Activated T-cell treated with anti-CD3 and anti-CD28 coated beads, Interleukin-2, amount 50 U/mL, for 48 hours (primary cell): ENCODE measurements around the gene SH3RF1.

Source experiments
- DNase-seq, 2 experiments: peaks; one replicate each; pipeline ENCODE4 v3.0.0-alpha.2; 2020

SH3RF1 gene

DNA sequence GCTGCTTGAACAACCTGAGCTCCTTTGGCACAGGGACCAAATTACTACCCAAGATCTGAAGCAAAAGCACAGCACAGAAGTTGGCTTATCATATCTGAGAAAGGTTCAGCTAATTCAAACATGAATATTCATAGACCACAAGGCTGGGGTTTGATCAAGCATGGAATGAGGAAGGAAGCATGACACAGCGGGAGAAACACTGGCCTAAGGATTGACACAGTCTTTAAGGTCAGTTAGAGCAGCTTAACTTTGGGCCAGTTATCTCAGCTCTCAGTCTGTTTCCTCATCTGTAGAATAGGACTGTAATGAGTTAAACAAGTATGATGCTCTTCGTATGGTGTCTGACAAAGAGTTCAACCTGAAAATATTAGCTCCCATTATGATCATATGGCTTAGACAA is 172.2 kb downstream of the SH3RF1 start:
- DNase-seq: no peak

DNA sequence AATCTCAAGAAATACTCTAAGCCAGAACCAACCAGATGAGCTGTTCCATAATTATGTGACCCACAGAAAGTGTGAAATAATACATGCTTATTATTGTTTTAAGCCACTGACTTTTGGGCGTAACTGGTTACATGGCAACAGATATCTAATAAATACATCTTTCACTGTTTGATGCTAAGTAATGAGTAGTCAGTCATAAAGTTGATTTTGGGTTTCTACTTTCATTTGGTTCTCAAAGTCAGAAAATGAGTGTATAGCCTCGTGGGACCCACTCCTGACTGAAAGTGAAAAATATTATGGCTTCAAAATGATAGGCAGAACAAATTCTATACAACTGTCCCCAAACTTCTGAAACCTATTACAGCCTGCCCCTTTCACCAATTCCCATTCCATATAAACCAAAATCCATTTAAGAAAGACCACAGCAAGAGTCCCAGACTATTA is 172.7 kb downstream of the SH3RF1 start:
- no peak for DNase-seq

DNA sequence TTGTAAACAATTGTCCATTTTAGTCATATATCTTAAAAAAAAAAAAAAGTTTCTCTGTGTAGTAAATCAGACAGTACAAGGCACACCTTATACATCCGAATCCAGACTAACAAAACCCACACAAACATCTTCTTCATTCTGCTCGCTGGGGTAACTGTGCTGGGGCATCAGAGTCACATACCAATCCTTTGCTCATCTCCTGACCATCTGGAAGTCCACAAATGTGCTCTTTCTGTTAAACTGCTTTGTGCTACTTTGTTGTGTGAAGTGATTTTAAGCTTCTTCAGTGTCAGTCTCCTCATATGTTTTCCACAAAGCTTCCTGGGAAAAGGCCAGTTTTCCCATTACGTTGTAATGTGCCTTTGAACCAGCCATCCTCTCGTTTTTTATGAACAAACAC is 174.5 kb downstream of the SH3RF1 start:
- DNase-seq: no peak

DNA sequence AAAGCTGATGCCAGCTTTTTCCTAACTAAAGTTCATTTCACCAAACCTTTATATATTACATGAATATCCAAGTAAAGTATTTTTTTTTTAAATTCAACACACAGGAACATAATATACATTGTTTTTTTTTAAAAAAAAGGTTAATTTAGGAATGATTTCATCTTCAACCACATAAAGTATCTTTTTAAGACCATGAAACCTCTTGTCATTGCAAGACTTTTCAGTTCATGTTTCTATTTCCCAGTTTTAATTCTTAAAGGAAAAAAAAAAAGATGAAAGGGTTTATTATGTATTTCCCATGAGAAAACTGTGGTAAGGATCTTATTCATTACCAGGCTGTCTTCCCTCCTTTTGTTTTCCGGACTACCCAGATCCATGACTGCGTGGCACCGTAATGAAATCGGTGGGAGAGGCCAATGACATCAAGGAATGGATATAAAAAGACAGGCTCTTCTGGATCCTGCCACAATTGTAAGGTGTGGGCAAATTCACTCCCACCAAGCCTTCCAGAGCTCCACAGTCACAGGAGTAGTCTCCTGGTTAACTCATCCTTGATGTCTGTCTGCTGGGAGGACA is 176.0 kb downstream of the SH3RF1 start:
- no peak for DNase-seq

DNA sequence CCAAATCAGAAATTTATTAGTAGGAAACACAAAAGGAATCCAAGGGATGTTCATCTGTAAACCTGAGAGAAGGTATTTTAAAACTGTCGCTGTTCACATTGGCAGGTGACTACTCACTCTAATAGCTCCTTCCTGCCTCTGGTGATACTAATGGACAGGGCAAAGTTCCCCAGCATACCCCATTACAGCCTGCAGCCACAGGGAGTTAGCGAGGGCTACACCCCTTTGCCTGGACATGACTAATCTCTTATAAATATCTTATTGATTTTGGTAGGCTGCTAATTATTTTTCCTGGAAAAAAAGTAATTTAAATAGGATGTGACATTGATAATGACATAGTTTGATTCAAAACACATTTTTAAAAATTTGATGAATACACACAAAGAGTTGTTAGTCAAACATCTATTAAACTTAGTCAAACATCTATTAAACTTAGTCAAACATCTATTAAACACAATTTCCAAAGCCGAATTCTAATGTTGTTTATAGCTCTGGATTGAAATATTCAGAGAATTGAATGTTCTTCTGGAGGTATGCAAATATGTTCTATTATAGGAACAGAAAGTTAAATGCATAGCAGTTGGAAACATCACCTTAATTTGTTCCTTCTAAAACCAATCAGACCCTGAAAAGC is 177.8 kb downstream of the SH3RF1 start:
- no peak for DNase-seq

DNA sequence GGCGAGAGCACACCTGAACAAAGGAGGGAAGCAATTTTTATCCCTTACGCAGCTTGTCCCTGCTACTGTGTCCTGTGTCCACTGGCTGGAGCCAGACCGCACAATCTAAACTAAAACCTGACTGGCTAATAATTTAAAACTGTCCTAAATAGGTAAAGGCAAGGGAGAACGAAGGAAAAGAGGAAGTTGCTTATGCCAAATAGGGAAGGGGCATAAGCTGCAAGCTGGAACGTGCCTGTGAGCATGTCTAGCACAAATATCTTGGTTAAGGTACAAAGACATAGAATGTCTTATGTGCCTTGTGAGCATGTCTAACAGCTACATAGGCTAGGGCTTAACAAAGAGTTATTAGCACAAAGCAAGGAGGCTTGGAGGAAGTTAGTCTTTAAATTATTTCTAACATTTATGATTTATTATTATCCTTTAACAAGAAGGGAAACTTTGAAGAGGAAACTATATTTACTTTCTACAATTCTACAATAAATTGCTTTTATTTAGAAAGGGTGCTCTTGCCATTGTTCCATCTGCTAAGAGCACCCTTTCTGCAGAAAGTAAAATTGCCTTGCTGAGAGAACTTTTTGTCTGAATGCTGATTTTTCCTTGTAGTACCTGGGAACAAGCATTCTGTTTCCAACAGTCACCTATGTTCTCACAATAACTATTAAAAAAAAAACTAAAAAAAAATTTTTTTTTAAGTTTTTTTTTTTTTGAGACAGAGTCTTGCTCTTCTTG is 180.1 kb downstream of the SH3RF1 start:
- no peak for DNase-seq

DNA sequence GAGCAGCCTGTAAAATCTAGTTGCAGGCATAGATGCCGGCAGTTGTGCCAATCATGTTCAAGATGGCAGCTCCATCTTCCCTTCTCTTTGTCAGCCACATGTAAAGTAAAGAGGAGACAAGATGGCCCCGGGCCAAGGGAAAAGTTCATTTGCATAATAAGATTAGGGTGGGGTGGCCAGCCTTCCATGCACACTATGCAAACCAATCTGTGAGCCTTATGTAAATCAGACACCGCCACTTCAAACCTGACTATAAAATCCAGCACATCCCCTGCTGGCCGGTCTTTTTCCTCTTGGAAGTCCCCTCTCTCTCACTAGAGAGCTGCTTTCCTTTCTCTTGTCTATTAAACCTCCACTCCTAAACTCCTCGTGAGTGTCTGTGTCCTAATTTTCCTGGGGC is 181.8 kb downstream of the SH3RF1 start:
- no peak for DNase-seq

DNA sequence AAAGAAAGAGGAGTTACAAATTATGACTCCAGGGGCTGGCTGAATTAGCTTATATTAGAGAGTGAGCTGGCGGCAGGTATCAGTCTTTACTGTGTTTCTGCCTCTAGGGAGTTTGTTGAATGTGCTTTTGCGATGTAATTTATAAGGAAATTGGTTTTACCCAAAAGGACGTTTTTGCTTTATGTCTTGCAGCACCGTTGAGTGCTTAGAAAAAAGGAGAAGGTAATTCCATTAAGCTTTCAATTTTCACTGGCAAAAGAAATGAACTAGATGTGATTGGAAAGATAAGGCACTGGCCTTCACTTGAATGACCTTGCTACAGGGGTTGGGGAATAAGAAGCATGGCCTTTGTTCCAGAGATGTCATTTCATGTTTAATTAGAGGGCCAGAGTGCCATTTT is 185.8 kb downstream of the SH3RF1 start:
- DNase-seq: no peak

DNA sequence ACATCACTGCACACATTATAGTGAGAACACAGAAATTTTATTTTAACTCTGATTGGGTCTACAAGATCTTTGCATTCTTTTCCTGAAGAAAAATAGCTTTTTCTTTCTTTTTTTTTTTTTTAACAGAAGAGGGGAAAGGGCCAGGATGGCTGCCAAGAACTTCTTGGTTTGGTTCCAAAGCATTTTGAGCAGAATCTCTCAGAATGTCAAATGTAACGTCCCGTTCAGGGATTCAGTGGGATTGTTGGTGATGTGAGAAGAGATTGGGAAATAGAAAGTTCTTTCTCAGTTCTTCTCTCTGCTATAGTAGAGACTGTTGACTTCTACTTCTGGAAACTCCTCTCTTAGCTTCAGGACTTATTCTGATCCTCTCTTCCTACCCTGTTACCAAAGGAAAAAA is 189.8 kb downstream of the SH3RF1 start:
- DNase-seq: no peak

DNA sequence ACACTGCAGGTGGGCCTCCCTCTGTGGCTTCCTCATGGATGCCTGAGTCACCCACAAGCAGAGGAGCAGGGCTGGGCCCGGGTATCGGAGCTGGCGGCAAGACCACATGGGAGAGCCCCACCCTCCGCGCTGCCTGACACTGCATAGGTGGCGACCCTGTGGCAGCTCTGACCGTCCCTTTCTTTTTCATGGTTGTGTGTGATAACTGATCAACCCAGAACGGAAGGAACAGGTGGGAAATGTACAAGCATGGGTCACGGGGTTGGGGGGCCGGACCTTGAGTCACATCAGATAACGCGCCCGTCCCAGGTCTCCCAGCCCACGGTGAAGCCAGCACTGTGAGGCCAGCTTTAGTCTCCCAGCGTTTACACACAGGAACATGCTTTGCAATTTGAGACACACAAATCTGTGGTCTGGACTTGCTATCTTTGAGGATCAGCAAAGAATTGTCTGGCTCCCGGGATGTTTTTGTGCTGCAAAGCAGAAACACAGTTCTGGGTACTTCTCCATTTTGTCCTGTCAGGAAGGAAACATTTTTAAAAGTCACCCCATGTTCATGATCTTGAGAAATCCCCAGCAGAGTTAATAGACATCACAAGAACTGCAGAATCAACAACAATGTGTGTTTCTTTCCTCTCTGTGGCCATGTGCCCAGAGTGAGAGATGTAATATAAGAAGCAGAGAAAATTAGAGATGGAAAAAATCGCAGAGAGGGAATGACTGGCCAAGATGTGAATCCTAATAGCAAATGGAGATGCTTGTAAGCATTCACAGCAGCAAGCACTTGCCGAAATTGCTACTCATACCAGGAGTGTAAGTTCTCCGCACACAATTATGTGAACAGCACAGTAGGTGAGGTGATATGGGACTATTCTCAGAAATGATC is 190.6 kb downstream of the SH3RF1 start:
- peak; percentile 41 to 42 for DNase-seq

DNA sequence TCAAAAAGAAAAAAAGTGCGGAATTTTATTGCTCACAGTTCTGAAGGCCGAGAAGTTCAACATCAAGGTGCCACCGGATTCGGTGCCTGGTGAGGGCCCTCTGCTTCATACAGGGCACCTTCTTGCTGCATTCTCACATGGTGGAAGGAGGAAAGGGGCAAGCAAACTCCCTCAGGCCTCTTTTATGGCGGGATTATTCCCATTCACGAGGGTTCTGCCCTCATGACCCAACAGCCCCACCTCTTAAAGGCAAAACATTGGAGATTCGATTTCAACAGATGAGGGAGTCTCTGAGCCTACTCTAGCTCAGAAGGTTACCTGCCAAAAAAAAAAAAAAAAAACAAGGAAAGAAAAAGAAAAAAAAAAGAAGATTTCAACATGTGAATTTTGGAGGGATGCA is 196.6 kb downstream of the SH3RF1 start:
- DNase-seq: no peak

DNA sequence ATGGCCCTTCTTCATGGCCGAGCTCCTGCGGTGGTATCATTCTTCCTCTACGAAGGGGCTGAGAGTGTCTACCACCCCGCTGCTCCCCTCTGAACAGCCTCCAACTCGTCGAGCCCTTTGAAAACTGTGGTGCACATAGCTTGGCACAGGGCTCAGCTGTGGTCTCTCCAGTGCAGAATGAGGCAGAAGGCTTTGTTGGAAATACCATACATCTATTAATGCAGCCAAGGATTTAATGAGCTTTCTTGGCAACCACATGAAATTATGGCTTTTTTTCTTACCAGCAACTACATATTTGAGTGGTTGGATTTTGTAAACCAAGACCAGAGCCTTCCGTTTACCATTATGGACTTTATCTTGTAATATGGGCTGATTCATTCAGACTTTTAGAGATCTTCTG is 199.0 kb downstream of the SH3RF1 start:
- DNase-seq: no peak

DNA sequence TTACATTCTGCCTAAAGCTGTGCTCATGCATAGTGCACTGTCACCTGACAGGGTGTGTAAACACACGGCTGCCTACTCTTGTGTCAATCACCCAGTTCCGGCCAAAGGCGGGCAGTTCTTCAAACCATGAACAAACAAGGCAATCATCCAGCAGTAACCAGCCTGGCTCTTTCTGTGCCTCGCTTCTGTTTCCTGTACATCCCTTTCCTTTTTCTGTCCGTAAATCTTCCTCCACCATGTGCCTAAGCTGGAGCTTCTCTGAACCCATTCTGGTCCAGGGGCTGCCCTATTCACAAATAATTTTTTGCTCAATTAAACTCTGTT is 199.9 kb downstream of the SH3RF1 start:
- no peak for DNase-seq

DNA sequence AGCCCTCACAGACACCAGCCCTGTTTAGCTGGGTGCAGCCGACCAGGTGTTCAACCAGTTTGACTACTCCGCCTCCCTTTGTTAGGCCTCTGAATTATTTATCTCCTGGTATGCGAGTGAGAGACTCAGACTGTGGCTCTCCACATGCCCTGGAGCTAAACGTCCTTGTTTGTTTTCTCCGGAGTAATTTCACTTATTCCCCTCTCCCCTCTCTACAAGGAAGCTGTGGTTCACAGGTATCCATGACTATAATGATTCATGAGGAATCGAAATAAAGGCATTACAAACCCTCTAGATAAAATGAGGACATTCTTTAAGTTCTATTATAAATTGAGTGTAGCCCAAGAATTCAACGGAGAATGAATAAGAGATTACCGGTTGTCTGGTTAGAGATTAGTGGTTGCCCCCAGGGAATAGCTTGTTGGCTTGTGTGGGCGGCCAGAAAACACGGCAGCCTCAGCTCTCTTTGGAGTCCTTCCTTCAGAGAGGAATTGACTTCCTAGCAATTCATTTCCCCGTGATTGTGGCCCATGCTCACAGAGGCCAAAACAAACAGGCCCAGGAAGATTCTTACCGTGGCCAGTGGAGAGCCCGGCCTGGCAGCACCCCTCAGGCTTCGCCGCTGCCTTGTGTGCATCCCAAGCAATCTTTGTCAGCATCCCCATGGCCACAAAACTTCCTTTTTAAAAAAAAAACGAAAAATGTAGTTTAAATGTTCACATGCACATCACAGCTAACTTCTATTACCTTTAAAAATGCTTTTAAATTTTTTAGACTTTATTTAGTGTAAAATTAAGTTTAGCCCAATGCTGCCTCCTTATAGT is 200.5 kb downstream of the SH3RF1 start:
- DNase-seq: no peak

DNA sequence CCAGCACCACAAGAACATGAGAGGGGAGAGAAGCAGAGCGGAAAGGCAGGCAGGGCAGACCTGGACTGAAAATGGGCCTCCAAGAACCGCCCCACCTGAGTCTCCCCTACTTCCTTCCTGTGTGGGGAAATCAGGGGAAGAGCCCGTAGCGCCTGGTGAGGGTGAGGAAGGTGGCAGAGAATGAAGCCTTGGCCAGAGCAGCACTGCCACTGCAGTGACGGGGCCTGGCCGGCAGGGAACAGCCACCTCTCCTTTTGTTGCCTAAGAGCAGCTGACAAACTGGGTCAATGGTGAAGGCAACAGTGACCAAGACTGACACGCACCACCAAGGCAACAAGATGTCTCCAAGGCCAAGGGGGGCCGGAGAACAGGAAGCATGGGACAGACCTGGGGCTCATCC is 202.3 kb downstream of the SH3RF1 start:
- no peak for DNase-seq

DNA sequence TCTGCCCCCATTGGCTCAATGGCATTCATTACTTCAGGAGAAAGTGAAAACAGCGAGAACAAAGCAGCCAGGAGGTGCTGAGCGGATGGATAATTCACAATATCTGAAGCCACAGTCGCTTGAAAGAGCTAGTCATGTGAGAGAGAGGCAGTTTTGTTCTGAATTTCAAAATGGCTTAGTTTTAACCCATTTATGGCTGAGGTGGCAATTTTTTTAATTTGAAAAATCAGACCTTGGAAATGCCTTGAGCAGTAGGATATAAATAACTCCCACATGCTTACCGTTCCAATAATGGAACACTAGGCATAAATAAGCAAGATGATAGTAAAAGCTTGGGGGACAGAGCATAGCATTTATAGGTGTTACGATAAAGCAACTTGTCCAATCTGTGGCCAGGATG is 203.8 kb downstream of the SH3RF1 start:
- DNase-seq: no peak

DNA sequence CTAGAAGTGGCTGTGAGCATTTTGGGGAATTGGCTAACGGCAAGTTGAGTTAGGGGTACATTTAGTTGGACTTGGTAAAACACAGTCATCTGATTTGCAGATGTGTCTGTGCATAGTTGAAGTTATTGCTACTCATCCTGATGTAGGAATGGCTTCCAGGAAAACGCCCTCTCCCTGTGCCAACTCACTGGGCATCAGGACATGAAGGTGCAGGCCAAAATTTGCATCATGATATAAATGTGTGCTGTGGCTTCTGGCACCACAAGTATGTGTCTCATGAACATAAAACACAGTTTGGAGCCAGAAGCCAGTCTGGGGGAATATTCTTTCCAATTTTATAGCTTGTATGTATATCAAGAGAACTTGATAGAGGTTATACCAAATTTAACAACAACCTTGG is 206.5 kb downstream of the SH3RF1 start:
- no peak for DNase-seq

DNA sequence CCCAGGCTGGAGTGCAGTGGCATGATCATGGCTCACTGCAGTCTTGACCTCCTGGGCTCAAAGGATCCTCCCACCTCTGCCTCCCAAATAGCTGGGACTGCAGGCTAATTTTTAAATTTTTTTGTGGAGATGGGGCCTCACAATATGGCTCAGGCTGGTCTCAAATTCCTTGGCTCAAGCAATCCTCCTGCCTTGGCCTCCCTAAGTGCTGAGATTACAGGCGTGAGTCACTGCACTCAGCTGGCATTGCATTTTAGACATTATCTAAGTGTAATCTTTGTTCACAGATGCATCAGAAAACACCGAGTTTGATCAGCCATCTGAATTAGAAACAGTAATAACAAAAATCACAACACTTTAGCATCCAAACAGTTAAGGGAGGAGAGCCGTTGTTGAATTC is 207.3 kb downstream of the SH3RF1 start:
- DNase-seq: no peak

DNA sequence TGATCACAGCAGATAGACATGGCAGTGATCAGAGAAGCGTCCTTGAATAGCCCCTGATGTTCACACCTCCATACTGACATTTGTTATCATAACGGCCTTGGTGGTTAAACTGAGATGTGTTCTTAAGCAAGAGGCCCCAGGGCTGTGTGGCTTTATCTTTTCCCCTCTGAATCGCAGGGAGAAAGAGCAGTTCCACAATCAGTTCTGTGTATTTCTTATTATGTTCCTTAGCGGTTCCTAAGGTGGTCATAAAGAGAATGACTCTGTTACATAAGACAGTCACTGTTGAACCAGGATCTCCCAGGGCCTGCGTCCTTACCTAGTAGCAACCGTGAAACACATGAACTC is 207.9 kb downstream of the SH3RF1 start:
- no peak for DNase-seq

DNA sequence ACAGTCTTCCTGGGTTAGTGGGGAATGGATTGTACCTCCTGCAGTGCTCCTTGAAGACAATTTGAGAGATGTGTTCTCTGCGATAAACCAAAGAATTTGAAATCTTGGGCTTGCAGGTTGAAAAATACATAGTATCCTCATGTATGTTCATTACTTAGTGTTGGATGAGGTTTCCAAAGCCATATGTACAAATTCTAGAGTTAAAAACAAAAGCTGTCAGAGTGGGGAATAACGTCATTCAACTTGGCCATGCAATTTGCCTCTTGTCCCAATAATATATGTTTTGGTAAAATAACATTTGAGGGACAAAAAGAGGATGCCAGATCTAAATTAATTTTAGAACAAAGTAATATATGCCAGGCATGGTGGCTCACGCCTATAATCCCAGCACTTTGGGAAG is 209.4 kb downstream of the SH3RF1 start:
- DNase-seq: no peak

DNA sequence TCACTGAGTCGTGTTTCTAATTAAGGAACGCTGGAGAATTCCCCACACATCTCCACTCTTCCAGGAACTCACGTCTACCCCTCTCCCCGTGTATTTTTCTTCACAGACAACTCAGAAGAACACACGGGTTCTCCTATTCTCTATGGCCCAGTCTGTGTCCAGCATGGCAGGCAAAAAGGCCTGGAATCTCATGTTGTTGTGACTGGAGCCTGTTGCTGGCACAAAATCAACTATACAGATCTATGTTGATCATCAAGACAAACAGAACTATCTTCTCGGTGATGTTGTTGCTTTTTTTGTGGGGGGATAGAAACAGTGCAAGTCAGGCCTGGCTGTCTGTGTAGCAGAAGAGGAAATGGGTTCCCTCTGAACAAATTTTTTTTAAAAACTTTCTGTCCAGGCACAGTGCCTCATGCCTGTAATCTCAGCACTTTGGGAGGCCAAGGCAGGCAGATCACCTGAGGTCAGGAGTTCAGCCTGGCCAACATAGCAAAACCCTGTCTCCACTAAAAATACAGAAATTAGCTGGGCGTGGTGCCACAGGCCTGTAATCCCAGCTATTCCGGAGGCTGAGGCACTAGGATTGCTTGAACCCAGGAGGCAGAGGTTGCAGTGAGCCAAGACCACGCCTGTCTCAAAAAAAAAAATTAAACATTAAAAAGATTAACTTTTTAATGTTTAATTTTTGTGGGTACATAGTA is 210.2 kb downstream of the SH3RF1 start:
- no peak for DNase-seq
